MCF 10A (cell line): Measurements from ENCODE around the gene MICAL3. TPM values are rescaled to one million over a fixed set of nuclear protein-coding genes. Genes with fewer than 3 reads are reported as not detected.
A peak's percentile ranks its signal among the peaks of the same experiment; 100 is the strongest.
"Not testable (repeated sequence)": the region's sequence is repeated elsewhere in the genome, so short reads cannot be mapped to it uniquely, and the experiment has no call there.

ENCODE experiments used
- Bru-seq: library from RNA; stranded (reverse); fragments of 400-500 nt; gene quantifications from one replicate; lab custom pipeline; 2021; lab: Mats Ljungman, UMichigan
- BruChase-seq, 2 experiments: library from RNA; stranded (reverse); fragments of 400-500 nt; gene quantifications; one replicate each; lab custom pipeline; 2021; lab: Mats Ljungman, UMichigan
- BruUV-seq: library from RNA; stranded (reverse); fragments of 400-500 nt; replicated peaks from 2 replicates; lab custom pipeline; 2021; lab: Mats Ljungman, UMichigan
- CTCF ChIA-PET: fragments of 300-600 bp; sonication (Branson Sonifier 250); formaldehyde crosslinking; extraction: SDS; loops from one replicate; lab custom pipeline; 2021; ENCODE audit warnings: antibody characterized with exemption, inconsistent platforms; lab: Yijun Ruan, JAX
- POLR2A ChIA-PET: fragments of 300-600, 350-650 bp; sonication (Branson Sonifier 250); formaldehyde crosslinking; extraction: SDS; loops from one replicate; lab custom pipeline; 2020; ENCODE audit warnings: antibody characterized with exemption, inconsistent platforms; lab: Yijun Ruan, JAX
- DNase-seq: peaks from one replicate; pipeline ENCODE4 v3.0.0-alpha.2; 2018; ENCODE audit not compliant: unreplicated experiment
- H3K27ac Mint-ChIP-seq: one replicate; pipeline ENCODE4 v1.8.0; 2022; ENCODE audit warnings: mild to moderate bottlenecking, low read depth, mixed read lengths; ENCODE audit not compliant: unreplicated experiment
- H3K27me3 Mint-ChIP-seq: one replicate; pipeline ENCODE4 v1.8.0; 2022; ENCODE audit warnings: mixed read lengths; ENCODE audit not compliant: insufficient read depth, unreplicated experiment
- H3K36me3 Mint-ChIP-seq: one replicate; pipeline ENCODE4 v1.8.0; 2022; ENCODE audit warnings: mild to moderate bottlenecking, moderate library complexity, mixed read lengths; ENCODE audit not compliant: insufficient read depth, unreplicated experiment
- H3K4me1 Mint-ChIP-seq: one replicate; pipeline ENCODE4 v1.8.0; 2022; ENCODE audit warnings: mixed read lengths; ENCODE audit not compliant: insufficient read depth, unreplicated experiment
- H3K4me3 Mint-ChIP-seq: one replicate; pipeline ENCODE4 v1.8.0; 2022; ENCODE audit warnings: mild to moderate bottlenecking, moderate library complexity, mixed read lengths; ENCODE audit not compliant: unreplicated experiment
- H3K9me3 Mint-ChIP-seq: one replicate; pipeline ENCODE4 v1.8.0; 2022; ENCODE audit warnings: mixed read lengths; ENCODE audit not compliant: unreplicated experiment
- intact Hi-C: fragments of 100-400 bp; cut with micrococcal nuclease; formaldehyde crosslinking; loops from 2 replicates; pipeline ENCODE4 v1.14.1; 2022
- long read RNA-seq: library from polyadenylated mRNA; stranded (forward); transcript quantifications from one replicate; pipeline ENCODE4 v2.0.0, GENCODE V29; 2022
- total RNA-seq: library from RNA; stranded (reverse); gene quantifications from 2 replicates; pipeline ENCODE4 v1.2.3, GENCODE V29; 2022
- TF ChIP-seq, protein P1 (sequence below): fragments of 200-600 bp; IDR thresholded peaks from one replicate; pipeline ENCODE4 v1.8.0; 2022; ENCODE audit warnings: antibody characterized with exemption, mild to moderate bottlenecking; ENCODE audit not compliant: unreplicated experiment

MICAL3 gene, protein sequence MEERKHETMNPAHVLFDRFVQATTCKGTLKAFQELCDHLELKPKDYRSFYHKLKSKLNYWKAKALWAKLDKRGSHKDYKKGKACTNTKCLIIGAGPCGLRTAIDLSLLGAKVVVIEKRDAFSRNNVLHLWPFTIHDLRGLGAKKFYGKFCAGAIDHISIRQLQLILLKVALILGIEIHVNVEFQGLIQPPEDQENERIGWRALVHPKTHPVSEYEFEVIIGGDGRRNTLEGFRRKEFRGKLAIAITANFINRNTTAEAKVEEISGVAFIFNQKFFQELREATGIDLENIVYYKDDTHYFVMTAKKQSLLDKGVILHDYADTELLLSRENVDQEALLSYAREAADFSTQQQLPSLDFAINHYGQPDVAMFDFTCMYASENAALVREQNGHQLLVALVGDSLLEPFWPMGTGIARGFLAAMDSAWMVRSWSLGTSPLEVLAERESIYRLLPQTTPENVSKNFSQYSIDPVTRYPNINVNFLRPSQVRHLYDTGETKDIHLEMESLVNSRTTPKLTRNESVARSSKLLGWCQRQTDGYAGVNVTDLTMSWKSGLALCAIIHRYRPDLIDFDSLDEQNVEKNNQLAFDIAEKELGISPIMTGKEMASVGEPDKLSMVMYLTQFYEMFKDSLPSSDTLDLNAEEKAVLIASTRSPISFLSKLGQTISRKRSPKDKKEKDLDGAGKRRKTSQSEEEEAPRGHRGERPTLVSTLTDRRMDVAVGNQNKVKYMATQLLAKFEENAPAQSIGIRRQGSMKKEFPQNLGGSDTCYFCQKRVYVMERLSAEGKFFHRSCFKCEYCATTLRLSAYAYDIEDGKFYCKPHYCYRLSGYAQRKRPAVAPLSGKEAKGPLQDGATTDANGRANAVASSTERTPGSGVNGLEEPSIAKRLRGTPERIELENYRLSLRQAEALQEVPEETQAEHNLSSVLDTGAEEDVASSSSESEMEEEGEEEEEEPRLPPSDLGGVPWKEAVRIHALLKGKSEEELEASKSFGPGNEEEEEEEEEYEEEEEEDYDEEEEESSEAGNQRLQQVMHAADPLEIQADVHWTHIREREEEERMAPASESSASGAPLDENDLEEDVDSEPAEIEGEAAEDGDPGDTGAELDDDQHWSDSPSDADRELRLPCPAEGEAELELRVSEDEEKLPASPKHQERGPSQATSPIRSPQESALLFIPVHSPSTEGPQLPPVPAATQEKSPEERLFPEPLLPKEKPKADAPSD (N-terminal part only)
- total RNA-seq (54.1 and 62.1 TPM in 2 replicates), Bru-seq, nascent RNA (percentile 65 among the genes with signal in this experiment), BruChase-seq, experiment 1, labeled RNA remaining after a 6-hour chase (percentile 65 among the genes with signal in this experiment), BruChase-seq, experiment 2, labeled RNA remaining after a 2-hour chase (percentile 63 among the genes with signal in this experiment)
- long read RNA-seq, partial matches to known transcripts = 5 of 17 reads
- long read RNA-seq, other reads (novel, unspliced or antisense) = 10 of 17 reads

DNA sequence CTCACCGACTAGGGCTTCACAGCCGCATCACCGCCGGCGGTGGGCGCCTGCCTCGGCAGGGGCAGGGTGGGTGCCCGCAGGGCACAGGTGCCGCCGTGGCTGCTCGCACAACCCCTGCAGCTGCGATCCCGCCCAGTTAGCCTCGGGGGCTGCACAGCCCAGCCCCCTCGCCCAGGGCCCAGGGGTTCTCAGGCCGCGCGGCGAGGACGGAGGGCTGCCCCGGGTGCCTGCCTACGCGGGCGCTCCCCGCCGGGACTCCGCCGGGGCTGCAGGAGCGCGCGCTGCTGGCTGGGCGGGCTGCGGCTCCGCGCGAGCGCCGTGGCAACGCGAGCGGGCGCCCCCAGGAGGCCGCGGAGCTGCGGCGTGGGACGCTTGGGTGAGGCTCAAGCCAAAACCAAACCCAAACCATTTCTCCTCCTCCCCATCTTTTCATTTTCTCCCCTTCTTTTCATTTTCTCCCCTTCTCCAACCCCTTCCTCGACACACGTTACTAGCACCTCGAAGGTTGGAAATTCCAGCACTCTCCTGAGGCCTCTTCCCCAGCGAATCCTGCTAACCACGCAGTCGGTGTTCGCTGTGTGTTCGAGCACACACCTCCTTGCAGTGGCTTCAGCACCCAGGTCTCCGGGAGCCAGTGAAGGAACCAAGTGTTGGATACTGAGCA lies at the start of gene MICAL3:
Gene MICAL3, minus strand, starts transcription at position 286 of the 664 bp plus-strand sequence. CDS start 117,749 bp downstream, outside the sequence.
- peaks cover 21% of the 10 kb centered on the region for H3K4me1 Mint-ChIP-seq
- peak within 1 kb of the TSS; percentile 17 for H3K27ac Mint-ChIP-seq
- TF ChIP-seq, protein P1, sequence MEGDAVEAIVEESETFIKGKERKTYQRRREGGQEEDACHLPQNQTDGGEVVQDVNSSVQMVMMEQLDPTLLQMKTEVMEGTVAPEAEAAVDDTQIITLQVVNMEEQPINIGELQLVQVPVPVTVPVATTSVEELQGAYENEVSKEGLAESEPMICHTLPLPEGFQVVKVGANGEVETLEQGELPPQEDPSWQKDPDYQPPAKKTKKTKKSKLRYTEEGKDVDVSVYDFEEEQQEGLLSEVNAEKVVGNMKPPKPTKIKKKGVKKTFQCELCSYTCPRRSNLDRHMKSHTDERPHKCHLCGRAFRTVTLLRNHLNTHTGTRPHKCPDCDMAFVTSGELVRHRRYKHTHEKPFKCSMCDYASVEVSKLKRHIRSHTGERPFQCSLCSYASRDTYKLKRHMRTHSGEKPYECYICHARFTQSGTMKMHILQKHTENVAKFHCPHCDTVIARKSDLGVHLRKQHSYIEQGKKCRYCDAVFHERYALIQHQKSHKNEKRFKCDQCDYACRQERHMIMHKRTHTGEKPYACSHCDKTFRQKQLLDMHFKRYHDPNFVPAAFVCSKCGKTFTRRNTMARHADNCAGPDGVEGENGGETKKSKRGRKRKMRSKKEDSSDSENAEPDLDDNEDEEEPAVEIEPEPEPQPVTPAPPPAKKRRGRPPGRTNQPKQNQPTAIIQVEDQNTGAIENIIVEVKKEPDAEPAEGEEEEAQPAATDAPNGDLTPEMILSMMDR = peak; percentile 53
- no TSS peak for BruUV-seq
- no peaks in the 10 kb centered on the region for H3K36me3 Mint-ChIP-seq
- peak; percentile 66 for DNase-seq
- ChIA-PET CTCF (interaction anchor here (0.5 to 6.6 kb wide), 19 partner anchors 9 to 439 kb away, joined by 3 to 54 read pairs (median 4); partner anchors contain the start of gene PEX26), POLR2A (interaction anchor here (0.7 to 6.1 kb wide), 17 partner anchors 7 to 318 kb away, joined by 3 to 69 read pairs (median 4); partner anchors contain the start of gene PEX26)
- intact Hi-C loops = loop anchor here (1.0 kb wide), 2 partner anchors 52 to 194 kb away; no protein-coding TSS in a partner anchor
- H3K27me3 Mint-ChIP-seq = no peaks in the 10 kb centered on the region
- peak within 1 kb of the TSS; percentile 85 for H3K4me3 Mint-ChIP-seq
- H3K9me3 Mint-ChIP-seq = no peaks in the 10 kb centered on the region

DNA sequence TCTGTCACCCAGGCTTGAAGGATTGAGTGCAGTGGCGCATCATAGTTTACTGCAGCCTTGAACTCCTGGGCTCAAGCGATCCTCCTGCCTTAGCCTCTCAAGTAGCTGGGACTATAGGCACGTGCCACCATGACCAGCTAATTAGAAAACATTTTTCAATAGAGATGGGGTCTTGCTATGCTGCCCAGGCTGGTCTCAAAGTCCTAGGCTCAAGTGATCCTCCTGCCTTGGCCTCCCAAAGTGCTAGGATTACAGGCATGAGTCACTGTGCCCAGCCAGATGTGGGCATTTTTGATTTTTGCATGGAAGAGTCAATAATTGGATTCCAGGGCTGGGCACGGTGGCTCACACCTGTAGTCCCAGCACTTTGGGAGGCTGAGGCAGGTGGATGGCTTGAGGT lies 49.6 kb upstream of the MICAL3 start:
- peaks cover 20% of the 10 kb centered on the region for H3K4me1 Mint-ChIP-seq
- ChIA-PET POLR2A (interaction anchor here (4.4 to 5.0 kb wide), 2 partner anchors 50 to 244 kb away, joined by 45 to 66 read pairs; partner anchors contain the start of gene MICAL3), CTCF (interaction anchor here (0.7 to 10.0 kb wide), 10 partner anchors 10 to 244 kb away, joined by 3 to 145 read pairs (median 48); partner anchors contain the start of gene MICAL3)
- H3K9me3 Mint-ChIP-seq, H3K4me3 Mint-ChIP-seq, H3K27me3 Mint-ChIP-seq, BruUV-seq, intact Hi-C loops, H3K36me3 Mint-ChIP-seq, DNase-seq, H3K27ac Mint-ChIP-seq: not testable (repeated sequence)

GRCh38 chr22:18073467-18073866 lies 49.1 kb upstream of the MICAL3 start:
- Mint-ChIP-seq H3K9me3 (no peaks in the 10 kb centered on the region), H3K4me1 (peaks cover 16% of the 10 kb centered on the region), H3K4me3 (no peak overlapping the region), H3K27ac (no peak overlapping the region), H3K36me3 (peaks cover 7% of the 10 kb centered on the region), H3K27me3 (no peaks in the 10 kb centered on the region)
- BruUV-seq = no TSS peak
- POLR2A ChIA-PET = interaction anchor here (2.5 kb wide), 1 partner anchor 42 kb away, joined by 9 read pairs; no protein-coding TSS in a partner anchor
- no peak for DNase-seq
- CTCF ChIA-PET = interaction anchor here (1.3 to 10.0 kb wide), 6 partner anchors 10 to 243 kb away, joined by 3 to 145 read pairs (median 52); partner anchors contain the start of gene MICAL3
- intact Hi-C loops = no loop called here
- TF ChIP-seq, protein P1 = no peak
